HUES64 (cell line): ENCODE measurements around the gene KPNB1.
"Not testable (repeated sequence)": the region's sequence is repeated elsewhere in the genome, so short reads cannot be mapped to it uniquely, and the experiment has no call there.

Experiments used
- H3K27ac ChIP-seq: 2 replicates; pipeline ENCODE4 v1.7.0; 2013; ENCODE audit warnings: low read depth, low read length, inconsistent platforms
- H3K27me3 ChIP-seq: 2 replicates; pipeline ENCODE4 v1.6.1; 2013; ENCODE audit warnings: mild to moderate bottlenecking, low read length; ENCODE audit not compliant: insufficient read depth
- H3K36me3 ChIP-seq: 2 replicates; pipeline ENCODE4 v1.6.1; 2013; ENCODE audit warnings: mild to moderate bottlenecking, low read length; ENCODE audit not compliant: insufficient read depth
- H3K4me1 ChIP-seq: 2 replicates; pipeline ENCODE4 v1.6.1; 2013; ENCODE audit warnings: mild to moderate bottlenecking, low read length, moderate library complexity; ENCODE audit not compliant: insufficient read depth
- H3K4me3 ChIP-seq: 2 replicates; pipeline ENCODE4 v1.5.1; 2013; ENCODE audit warnings: mild to moderate bottlenecking, low read length, moderate library complexity
- H3K9ac ChIP-seq: 2 replicates; pipeline ENCODE4 v1.6.1; 2013; ENCODE audit warnings: mild to moderate bottlenecking, low read depth, low read length
- H3K9me3 ChIP-seq: 2 replicates; pipeline ENCODE4 v1.6.1; 2013; ENCODE audit warnings: low read depth, low read length; ENCODE audit not compliant: insufficient read depth
- WGBS: fragments of 150-250, 120-280 bp; methylation state at CpG from one replicate; pipeline ENCODE4 v1.1.7; 2013; ENCODE audit warnings: missing lambda C conversion rate; 5-methylcytosine and 5-hydroxymethylcytosine counted together

Gene KPNB1

DNA sequence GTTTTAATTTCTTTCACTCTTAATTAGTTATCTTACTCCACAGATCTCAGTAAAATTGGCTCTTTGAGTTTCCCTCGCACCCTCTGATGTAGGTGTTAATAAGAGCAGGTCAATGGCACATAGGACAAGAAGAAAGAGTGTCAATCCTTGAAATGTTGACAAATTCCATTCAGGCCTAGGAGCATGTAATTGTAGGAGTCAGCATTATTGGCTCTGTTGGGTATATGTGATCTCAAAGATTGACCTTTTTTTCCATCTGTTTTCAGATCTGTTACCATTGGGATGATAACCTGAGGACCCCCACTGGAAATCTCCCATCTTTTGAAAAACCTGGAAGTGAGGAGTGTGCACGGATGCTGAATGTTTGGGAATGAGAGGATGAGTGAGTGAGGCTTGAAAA lies 32.4 kb downstream of the KPNB1 start:
- H3K4me1 ChIP-seq: peaks cover 4% of the 10 kb centered on the region
- no peak overlapping the region for H3K4me3 ChIP-seq
- no peak overlapping the region for H3K27ac ChIP-seq
- 92% methylated on average over 2 of the region's 2 CpGs for WGBS
- no peaks in the 10 kb centered on the region for H3K9me3 ChIP-seq
- H3K36me3 ChIP-seq: peaks cover 93% of the 10 kb centered on the region
- no peaks in the 10 kb centered on the region for H3K27me3 ChIP-seq
- H3K9ac ChIP-seq: no peak overlapping the region

- not testable (repeated sequence) for H3K27me3 ChIP-seq, H3K4me1 ChIP-seq, H3K9ac ChIP-seq, H3K9me3 ChIP-seq, H3K4me3 ChIP-seq, H3K27ac ChIP-seq
- H3K36me3 ChIP-seq: peaks cover 90% of the 10 kb centered on the region
- WGBS: 91% methylated on average over 2 of the region's 4 CpGs
These were observed 33.0 kb downstream of the KPNB1 start for GRCh38 chr17:47682727-47683126.

- Histone ChIP-seq H3K27me3 (no peaks in the 10 kb centered on the region), H3K36me3 (peaks cover 77% of the 10 kb centered on the region), H3K9ac (no peak overlapping the region), H3K4me3 (no peak overlapping the region), H3K9me3 (no peaks in the 10 kb centered on the region), H3K27ac (no peak overlapping the region), H3K4me1 (peaks cover 13% of the 10 kb centered on the region)
- WGBS: 96% methylated on average over 4 of the region's 4 CpGs
These were observed 34.3 kb downstream of the KPNB1 start for GRCh38 chr17:47684025-47684424.

GRCh38 chr17:47684535-47685193 lies 34.9 kb downstream of the KPNB1 start:
- no peaks in the 10 kb centered on the region for H3K27me3 ChIP-seq
- WGBS: 97% methylated on average over 4 of the region's 4 CpGs
- no peak overlapping the region for H3K9ac ChIP-seq
- H3K9me3 ChIP-seq: no peaks in the 10 kb centered on the region
- peaks cover 70% of the 10 kb centered on the region for H3K36me3 ChIP-seq
- no peak overlapping the region for H3K27ac ChIP-seq
- H3K4me3 ChIP-seq: no peak overlapping the region
- peaks cover 13% of the 10 kb centered on the region for H3K4me1 ChIP-seq

DNA sequence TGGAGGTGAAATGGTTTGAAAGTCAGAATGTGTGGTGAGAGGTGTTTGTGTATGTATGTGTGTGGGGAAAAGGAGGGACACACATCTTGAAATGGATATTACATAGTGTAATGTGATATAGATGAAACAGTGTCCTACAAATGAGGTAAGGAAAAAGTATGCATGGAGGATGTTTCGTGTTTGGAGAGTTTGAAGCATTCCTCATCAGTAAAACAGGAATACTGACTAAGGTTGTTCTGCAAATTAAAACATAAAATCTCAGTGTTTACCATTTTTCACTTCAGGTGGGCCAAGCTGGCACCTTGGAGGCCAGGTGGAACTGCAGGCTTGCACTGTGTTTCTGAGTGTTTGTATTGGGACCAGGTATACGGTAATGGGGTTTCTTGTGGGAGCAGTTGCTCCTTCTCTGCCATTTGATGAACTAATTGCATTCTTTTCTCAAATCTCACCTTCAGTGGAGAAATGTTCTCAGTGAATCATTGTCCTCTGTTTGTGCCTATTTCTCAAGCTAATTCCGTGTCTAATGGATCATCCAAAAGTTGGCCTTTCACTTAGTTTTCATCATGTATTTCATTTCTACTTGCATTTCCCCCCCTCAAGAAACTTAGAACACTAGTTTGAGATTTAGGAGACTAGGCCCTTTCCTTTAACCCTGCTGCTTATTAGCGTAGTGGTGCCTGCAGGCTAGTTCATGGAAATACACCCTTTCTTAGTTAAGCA lies 36.0 kb downstream of the KPNB1 start:
- no peak overlapping the region for H3K4me3 ChIP-seq
- no peak overlapping the region for H3K9ac ChIP-seq
- H3K36me3 ChIP-seq: peaks cover 60% of the 10 kb centered on the region
- H3K9me3 ChIP-seq: no peaks in the 10 kb centered on the region
- WGBS: 87% methylated on average over 3 of the region's 4 CpGs
- H3K27ac ChIP-seq: no peak overlapping the region
- no peaks in the 10 kb centered on the region for H3K27me3 ChIP-seq
- peaks cover 16% of the 10 kb centered on the region for H3K4me1 ChIP-seq

- Histone ChIP-seq H3K36me3 (peaks cover 54% of the 10 kb centered on the region), H3K27ac (no peak overlapping the region), H3K4me1 (peaks cover 16% of the 10 kb centered on the region), H3K9me3 (no peaks in the 10 kb centered on the region), H3K9ac (no peak overlapping the region), H3K4me3 (no peak overlapping the region), H3K27me3 (no peaks in the 10 kb centered on the region)
- WGBS: 100% methylated on average over 1 of the region's 1 CpG
These were observed 36.5 kb downstream of the KPNB1 start for GRCh38 chr17:47686276-47686635.

- no peaks in the 10 kb centered on the region for H3K27me3 ChIP-seq
- H3K9me3 ChIP-seq: no peaks in the 10 kb centered on the region
- H3K4me1 ChIP-seq: peaks cover 16% of the 10 kb centered on the region
- peaks cover 49% of the 10 kb centered on the region for H3K36me3 ChIP-seq
- WGBS: 94% methylated on average over 7 of the region's 7 CpGs
- peak overlapping the region; percentile 2; the same call in 1 of the 2 replicates for H3K27ac ChIP-seq
- no peak overlapping the region for H3K9ac ChIP-seq
- no peak overlapping the region for H3K4me3 ChIP-seq
These were observed 37.1 kb downstream of the KPNB1 start for GRCh38 chr17:47686664-47687327.

GRCh38 chr17:47687328-47687690 lies 37.6 kb downstream of the KPNB1 start:
- peaks cover 44% of the 10 kb centered on the region for H3K36me3 ChIP-seq
- peaks cover 18% of the 10 kb centered on the region for H3K4me1 ChIP-seq
- H3K9ac ChIP-seq: no peak overlapping the region
- H3K9me3 ChIP-seq: no peaks in the 10 kb centered on the region
- H3K27ac ChIP-seq: peak overlapping the region; percentile 62; the same call in 1 of the 2 replicates
- H3K27me3 ChIP-seq: no peaks in the 10 kb centered on the region
- H3K4me3 ChIP-seq: no peak overlapping the region

DNA sequence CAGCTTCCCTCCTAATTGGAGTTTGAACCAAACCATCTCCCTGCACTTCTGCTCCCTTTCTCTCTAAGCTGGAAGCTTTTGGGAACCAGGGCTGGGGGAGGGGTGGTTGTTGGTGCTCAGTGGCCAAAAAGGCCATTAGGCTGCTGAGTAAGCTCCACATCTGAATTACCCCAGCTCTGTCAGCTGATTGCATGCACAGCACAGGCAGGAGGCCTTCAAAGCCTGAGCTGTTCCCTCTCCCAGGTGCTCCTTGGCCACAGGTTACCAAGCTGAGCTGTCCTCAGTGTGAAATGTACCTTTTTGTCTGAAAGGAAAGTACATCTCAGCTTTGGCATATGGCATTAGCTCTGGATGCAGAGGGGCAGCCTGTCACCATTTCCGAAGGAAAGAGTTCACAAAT lies 38.0 kb downstream of the KPNB1 start:
- H3K27ac ChIP-seq: peak overlapping the region; percentile 62; the same call in 1 of the 2 replicates
- peaks cover 22% of the 10 kb centered on the region for H3K4me1 ChIP-seq
- H3K27me3 ChIP-seq: no peaks in the 10 kb centered on the region
- H3K4me3 ChIP-seq: no peak overlapping the region
- H3K9me3 ChIP-seq: no peaks in the 10 kb centered on the region
- H3K9ac ChIP-seq: no peak overlapping the region
- peaks cover 40% of the 10 kb centered on the region for H3K36me3 ChIP-seq
- WGBS: 80% methylated on average over 1 of the region's 1 CpG

DNA sequence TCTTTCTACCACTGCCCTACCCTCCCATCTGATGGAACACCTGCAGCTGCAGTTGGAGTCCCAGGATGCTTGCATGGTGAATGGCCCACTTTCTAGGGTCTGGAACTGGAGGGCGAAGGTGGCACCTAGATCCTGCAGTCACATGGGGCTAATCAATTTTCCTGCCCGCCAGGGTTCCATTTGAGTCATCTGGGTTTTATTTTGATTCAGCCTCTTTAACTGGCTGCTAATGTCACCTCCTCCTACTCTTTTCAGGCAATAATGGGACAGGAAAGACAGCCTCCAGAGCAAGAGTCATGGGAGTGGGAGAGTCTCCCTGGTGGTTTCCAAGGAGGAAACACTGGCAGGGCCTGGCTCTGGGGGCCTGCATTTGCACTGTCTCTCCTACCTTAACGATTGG lies 40.4 kb downstream of the KPNB1 start:
- Histone ChIP-seq H3K36me3 (peaks cover 16% of the 10 kb centered on the region), H3K4me3 (no peak overlapping the region), H3K4me1 (peaks cover 30% of the 10 kb centered on the region), H3K27ac (no peak overlapping the region), H3K27me3 (no peaks in the 10 kb centered on the region; the same call in 1 of the 2 replicates), H3K9ac (no peak overlapping the region), H3K9me3 (no peaks in the 10 kb centered on the region)
- 72% methylated on average over 3 of the region's 3 CpGs for WGBS

DNA sequence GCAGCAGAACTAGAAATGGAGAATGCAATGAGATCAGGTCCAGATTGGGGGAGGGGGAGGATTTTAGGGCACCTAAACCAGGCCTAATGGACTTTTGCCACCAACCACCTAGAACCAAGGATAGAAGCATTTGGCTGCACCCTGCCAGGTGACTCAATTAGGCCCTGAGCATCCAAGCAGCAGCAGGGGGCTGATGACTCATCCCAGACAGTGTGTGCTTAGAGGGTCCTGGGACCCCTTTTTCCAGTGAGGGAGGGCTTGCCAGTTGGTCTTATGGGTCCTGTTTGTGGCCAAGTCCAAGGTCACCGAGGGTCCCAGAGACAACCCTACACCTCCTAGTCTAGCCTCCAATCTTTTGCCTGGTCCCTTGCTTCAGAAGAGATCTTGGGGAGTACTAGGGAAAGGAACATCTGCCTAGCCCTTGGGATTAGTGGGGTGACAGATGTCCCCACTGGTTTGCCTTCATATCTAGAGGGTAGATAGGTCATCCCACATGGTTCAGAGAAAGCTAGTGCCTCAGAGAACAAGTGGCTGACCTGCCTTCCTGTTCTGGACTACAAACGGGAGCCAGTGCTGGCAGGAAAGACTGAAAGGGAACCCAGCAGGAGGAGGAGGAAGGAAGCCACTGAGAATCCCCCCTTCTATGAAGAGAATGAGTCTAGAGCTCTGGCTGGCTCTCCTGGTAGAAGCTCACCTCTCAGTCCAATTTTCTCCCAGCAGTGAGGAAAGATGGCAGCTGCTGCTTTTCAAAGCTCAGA lies 42.6 kb downstream of the KPNB1 start:
- no peak overlapping the region for H3K9ac ChIP-seq
- WGBS: 70% methylated on average over 2 of the region's 2 CpGs
- H3K36me3 ChIP-seq: peaks cover 1% of the 10 kb centered on the region; the same call in 1 of the 2 replicates
- H3K27ac ChIP-seq: no peak overlapping the region
- peak overlapping the region; percentile 64; the same call in 1 of the 2 replicates for H3K4me3 ChIP-seq
- no peaks in the 10 kb centered on the region; the same call in 1 of the 2 replicates for H3K27me3 ChIP-seq
- peaks cover 24% of the 10 kb centered on the region for H3K4me1 ChIP-seq
- H3K9me3 ChIP-seq: no peaks in the 10 kb centered on the region
